Stimulated activated CD8-positive, alpha-beta memory T cell treated with anti-CD3 and anti-CD28 coated beads, Interleukin-4, amount 100 ng/mL, for 1 hour (primary cell): ENCODE results near the gene IL10RB.
"Not testable (repeated sequence)": the region's sequence is repeated elsewhere in the genome, so short reads cannot be mapped to it uniquely, and the experiment has no call there.

ENCODE experiments used
- DNase-seq, 2 donors: peaks; one replicate each; pipeline ENCODE4 v3.0.0-alpha.2; 2020; ENCODE audit warnings: low read depth in 2 of 2, low spot score in 1 of 2

IL10RB gene

DNA sequence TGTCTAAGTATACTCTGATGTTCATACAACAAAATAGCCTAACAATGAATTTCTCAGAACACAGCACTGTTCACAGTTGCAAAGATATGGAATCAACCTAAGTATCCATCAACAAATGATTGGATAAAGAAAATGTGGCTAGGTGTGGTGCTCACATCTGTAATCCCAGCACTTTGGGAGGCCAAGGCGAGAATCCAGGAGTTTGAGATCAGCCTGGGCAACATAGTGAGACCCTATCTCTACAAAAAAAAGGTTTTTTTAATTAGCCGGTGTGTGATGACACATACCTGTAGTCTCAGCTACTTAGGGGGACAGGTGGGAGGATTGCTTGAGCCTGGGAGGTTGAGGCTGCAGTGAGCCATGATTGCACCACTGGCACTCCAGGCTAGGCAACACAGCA lies 25.8 kb upstream of the IL10RB start:
- no peak for DNase-seq

DNA sequence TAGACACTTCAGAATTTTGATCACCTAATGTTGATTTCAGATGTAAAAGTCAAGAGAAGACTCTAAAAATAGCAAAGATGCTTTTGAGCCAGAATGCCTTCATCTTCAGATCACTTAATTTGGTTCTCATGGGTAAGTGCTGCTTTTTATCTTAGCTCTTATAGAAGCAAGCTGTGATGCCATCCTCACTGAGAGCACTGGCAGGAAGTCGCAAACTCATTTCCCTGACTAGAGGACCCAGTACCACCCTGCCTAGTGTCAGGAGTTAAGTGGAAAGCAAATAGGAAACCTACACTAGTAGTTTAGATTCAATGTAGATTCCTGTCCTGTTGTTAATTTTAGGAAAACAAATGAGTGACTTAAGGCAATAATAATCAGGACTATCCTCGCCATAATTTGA lies 24.3 kb upstream of the IL10RB start:
- DNase-seq, result no peak

DNA sequence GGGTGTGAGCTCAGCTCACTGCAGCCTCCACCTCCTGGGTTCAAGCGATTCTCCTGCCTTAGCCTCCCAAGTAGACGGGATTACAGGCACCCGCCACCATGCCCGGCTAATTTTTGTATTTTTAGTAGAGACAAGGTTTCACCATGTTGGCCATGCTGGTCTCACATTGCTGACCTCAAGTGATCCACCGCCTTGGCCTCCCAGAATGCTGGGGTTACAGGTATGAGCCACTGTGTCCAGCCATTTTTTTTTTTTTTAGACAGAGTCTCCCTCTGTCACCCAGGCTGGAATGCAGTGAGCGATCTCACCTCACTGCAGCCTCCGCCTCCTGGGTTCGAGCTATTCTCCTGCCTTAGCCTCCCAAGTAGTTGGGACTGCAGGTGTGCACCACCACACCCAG lies 23.3 kb upstream of the IL10RB start:
- DNase-seq, result not testable (repeated sequence)

DNA sequence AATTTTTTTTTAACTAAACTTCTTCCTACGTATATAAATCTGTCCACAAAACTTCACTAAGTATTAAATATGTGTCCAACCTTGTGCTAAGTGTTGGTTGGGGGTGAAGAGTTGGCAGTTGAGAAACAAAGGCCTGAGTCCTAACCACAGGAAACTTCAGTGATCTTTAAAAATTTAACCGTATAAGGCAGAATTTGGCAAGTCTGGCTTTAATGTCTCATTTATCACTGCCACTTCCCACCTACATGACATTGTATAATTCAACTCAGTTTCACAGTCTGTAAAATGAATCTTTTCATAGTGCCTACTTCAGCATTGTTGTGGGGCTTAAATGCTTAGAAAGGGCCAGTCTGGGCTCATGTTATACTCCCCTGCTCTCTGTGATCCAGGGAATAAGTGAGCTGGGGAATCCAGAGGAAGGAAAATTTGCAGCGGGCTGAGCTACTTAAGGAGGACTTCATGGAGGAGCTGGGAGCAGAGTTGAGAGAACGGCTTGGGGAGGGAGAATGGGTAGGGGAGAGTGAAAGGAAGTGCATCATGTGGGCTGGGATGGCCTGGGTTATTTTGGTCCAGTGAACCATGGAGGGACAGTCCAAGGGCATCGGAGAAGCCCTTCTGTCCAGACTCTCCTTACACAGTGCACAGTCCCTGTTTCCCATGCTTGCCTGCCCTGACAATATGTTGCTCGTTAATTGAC lies 21.9 kb upstream of the IL10RB start:
- DNase-seq, result no peak

DNA sequence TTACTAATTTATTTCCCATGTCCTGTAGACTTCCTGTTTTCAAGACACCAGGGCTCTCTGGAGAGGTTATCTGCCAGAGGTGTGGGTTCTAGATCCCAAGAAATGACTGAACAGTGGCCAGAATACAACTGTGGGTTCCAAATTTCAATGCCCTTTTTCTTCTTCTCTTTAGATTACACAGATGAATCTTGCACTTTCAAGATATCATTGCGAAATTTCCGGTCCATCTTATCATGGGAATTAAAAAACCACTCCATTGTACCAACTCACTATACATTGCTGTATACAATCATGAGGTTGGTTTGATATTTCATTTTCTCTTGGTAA lies 21.4 kb upstream of the IL10RB start:
- DNase-seq, result no peak

DNA sequence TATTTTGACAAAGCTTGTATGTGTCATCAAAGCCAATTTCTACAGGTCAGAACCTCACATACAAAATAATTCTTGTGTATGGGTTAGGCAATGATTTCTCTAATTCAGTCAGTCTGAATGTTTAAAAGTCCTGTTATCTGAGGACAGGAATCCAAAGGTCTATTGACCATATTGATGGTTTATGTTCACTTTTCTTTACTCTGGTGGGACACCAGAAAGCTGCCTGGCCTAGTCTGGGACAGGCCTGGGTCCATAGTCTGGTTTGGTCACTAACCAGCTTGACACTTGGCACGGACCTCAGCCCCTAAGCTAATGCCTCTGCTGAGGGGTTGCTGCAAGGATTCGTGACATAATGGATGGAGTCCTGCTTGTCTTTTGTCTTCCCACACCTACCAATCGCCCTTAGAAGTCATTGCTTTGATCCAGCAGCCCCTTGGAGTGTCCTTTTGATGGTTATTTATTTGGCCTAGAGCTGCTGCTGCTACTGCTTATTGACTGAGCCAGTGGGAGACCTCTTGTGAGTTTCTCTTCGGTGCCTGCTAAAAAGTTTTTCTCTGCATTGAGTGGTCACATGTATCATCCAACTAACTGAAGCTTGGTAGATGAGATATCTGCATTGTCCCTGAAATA lies 20.8 kb upstream of the IL10RB start:
- DNase-seq, result no peak

DNA sequence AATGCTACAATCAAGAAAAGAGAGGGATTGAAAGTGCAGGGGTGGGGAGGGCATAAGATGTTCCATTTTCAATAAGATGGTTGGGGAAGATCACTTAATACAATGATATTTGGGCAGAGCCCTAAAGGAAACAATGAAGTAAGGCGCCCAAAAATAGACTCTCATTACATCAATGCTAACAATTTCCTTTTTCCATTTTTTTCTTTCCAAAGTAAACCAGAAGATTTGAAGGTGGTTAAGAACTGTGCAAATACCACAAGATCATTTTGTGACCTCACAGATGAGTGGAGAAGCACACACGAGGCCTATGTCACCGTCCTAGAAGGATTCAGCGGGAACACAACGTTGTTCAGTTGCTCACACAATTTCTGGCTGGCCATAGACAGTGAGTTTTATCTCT lies 19.7 kb upstream of the IL10RB start:
- DNase-seq, result no peak

DNA sequence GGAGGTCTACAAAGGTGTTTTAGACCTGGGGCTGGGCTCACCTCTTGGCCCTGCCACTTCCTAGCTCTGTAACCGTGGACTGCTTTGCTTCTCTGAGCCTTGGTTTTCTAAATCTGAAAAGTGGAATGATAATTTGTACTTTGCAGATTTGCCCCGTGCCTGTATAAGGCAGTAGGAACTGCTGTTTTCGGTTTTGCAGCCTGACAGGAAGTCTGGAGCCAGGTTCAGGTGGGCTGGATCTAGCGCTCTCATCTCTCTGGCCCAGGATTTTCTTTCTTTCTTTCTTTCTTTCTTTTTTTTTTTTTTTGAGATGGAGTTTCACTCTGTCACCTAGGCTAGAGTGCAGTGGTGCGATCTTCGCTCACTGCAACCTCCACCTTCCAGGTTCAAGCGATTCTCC lies 19.2 kb upstream of the IL10RB start:
- DNase-seq, result no peak

DNA sequence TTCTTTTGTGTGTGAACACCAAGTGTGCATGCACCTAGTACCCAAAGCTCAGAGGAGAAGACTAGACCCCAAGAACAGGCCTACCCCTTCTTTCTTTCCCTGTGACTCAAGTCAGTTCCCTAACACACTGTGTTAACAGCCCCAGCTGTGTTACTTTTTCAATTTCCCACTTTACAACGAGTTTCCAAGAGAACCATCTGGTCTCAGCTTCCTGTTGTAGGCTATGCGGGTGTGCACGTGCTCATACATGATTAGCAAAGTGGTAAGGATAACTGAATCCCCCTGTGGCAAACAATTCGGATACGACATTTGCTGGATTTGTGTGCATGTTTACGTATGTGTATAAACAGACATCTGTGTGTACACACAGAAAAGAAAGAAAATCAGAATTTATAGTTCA lies 18.6 kb upstream of the IL10RB start:
- no peak for DNase-seq

DNA sequence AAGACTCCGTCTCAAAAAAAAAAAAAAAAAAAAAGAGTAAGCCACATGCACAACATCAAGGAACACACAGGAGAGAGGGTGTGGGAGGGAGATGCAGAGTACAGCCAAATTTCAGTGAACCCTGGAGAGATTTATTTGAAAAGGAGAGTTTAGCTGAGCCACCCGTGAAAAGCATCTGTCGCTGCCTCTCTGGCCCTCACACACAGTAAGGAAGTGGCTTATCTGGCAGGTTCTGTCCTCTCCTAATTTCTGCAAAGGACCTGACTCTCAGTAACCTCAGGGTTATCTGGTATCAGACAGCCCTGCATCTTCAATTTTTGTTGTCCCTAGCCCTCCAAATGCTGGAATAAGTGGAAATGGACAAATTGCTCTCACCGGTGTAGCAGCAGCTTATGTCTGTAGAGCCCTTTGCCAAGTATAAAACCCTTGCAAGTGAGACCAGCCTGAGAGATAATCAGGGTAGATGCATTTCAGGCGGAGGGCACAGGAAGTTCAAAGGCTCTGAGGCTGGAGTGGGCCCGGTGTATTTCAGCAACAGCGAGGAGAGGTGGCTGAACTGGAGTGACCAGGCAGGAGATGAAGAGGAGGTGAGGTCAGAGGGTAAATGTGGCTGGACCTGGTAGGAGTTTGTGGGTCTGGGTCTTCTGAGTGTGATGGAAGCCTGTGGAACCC lies 16.7 kb upstream of the IL10RB start:
- DNase-seq, result no peak

DNA sequence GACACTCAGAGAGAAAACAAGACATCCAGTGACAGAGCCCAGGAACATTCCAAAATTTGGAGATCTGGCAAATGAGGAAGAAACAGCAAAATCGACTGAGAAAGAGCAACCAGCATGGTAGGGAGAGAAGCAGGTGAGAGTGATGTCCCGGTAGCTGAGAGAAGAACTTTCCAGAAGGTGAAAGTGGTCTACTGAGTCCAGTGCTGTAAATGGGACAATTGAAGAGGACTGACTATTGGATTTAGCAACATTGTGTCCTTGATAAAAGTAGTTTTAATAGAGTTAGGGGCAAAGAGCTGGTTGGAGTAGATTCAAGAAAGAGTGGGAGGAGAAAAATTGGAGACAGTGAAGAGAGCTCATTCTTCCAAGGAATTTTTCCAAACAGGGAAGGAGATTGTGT lies 15.0 kb upstream of the IL10RB start:
- DNase-seq, result no peak

DNA sequence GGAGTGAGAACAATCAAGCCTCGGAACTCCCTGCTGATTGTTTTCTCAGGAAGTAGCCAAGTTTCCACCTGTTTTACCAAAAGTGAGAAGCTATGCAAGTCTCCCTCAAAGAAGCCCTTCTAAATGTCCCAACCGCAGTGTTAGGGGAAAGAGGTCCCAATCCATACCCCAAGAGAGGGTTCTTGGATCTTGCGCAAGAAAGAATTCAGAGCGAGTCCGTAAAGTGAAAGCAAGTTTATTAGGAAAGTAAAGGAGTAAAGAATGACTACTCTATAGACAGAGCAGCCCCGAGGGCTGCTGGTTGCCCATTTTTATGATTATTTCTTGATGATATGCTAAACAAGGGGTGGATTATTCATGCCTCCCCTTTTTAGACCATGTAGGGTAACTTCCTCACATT lies 12.8 kb upstream of the IL10RB start:
- DNase-seq, result not testable (repeated sequence)

DNA sequence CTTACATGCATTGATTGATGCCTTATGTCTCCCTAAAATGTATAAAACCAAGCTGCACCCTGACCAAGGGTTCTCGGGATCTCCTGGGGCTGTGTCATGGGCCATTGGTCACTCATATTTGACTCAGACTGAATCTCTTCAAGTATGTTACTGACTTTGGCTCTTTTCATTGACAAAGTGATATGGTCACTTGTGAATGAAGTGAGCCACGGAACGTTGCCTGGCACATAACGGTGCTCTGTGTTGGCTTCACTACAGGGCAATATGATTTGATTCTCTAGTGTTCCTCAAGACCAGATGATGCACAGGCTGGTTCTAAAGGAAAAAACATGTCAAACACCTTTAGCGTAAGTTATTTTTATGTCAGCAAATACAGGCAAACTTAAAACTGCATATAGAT lies 11.4 kb upstream of the IL10RB start:
- no peak for DNase-seq

DNA sequence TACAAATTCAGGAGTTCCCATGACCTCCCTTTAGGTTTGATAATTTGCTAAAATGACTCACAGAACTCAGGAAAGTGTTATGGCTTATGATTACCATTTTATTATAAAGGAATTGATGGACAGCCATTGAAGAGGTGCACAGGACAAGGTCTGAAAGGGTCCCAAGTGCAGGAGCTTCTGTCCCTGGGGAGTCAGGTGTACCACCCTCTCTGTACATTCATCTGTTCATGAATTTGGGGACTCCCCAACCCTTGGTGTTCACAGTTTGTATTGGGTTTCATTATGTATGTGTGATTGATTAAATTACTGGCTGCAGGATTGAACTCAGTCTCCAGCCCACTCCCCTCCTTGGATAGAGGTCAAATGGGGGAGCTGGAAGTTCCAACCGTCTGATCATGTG lies 10.8 kb upstream of the IL10RB start:
- no peak for DNase-seq

DNA sequence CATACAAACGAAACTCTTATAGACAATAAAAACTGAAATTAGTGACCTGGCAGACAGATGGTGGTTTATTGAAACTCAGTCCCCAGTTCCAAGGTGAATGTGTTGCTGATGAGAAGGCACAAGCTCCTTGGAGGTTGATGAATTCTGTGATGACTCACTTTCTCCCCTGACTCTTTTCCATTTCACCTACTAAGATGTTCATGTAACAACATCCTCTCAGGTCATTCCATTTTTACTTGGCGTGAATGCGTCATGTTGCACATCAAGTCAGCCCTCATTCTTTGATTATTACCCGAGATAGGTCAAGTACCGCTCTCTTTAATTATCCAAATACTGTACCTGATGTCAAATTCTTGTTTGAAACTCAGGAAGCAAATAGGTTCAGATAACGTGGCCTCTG lies 10.1 kb upstream of the IL10RB start:
- DNase-seq, result no peak

DNA sequence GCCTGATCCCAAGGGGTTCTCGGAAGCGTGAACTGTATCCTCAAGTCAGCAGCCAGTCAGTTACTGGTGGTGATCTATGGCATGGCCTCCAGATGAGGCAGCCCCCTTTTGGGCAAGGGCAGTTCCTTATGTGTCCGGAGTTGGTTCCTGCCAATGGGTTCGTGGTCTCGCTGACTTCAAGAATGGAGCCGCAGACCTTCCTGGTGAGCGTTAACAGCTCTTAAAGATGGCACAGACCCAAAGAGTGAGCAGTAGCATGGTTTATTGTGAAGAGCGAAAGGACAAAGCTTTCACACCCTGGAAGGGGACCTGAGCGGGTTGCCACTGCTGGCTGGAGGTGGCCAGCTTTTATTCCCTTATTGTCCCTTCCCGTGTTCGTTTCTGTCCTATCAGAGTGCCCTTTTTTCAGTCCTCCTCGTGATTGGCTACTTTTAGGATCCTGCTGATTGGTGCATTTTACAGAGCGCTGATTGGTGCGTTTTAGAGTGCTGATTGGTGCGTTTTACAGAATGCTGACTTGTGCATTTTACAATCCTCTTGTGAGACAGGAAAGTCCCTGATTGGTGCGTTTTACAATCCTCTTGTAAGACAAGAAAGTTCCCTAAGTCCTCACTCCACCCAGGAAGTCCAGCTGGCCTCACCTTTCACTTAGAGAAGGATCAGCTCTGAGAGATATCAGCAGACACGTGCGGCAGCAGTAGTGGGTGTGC lies 8.9 kb upstream of the IL10RB start:
- DNase-seq, result no peak

DNA sequence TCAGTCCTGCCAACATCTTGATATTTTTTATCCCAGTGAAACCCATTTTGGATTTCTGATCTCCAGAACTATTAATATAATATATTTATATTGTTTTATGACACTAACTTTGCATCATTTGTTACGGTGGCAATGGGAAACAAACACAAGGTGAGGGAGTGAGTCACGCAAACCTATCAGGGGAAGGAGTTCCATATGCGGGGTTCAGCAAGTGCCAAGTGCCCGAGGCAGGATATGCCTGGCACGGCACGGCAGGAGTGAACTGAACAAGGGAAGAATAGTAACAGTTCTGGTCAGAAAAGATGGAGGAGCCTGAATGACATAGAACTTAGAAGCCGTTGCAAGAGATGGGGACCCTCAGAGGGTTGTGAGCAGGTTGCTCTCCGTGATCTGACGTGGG lies 7.7 kb upstream of the IL10RB start:
- DNase-seq, result no peak

DNA sequence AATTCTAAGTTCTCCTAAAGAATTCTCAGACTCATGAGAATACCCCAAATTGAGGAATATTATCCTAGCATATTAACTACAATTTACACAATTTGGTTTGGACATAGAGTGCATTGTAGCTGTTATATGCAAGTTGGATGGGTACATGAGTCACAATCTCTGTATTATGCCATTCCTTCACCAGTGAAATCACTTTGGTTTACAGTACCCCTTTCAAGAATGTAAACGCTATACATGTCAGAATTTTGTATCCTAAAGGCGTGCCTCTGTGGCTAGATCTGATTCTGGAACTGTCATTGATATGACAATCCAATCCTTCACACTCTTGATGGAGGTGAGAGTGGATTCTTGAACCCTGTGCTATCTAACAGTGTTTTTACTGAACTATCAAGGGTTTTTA lies 6.7 kb upstream of the IL10RB start:
- no peak for DNase-seq

DNA sequence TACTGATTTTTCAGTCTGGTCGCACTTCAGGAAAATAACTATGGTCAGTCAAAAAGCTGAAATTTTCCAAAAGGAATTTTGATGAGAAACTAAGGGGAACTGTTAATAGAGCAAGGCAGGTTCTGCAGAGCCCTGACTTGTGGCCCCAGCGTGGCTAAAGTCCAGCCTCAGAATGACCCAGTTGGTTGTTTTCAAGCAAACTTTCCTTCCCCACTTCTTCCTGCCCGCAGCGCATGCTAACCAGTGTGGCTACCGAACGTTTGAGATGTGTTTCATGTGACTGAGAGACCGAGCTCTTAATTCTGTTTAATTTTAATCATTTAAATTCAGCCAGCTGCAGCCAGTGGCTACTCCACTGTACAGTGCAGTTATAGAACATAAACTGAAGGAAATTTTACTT lies 6.2 kb upstream of the IL10RB start:
- no peak for DNase-seq

DNA sequence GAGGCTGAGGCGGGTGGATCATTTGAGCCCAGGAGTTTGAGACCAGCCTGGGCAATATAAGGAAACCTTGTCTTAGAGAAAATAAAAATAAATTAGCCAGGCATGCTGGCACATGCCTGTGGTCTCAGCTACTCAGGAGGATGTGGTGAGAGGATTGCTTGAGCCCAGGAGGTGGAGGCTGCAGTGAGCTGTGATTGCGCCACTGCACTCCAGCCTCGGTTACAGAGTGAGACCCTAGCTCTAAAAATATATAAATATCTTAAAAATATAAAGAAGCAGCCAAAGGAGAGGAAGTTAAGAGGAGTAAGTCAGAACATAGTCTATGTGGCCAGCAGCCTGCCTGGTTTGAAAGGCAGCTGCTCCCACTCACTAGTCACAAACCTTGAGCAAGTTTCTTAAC lies 4.5 kb upstream of the IL10RB start:
- DNase-seq, result no peak

DNA sequence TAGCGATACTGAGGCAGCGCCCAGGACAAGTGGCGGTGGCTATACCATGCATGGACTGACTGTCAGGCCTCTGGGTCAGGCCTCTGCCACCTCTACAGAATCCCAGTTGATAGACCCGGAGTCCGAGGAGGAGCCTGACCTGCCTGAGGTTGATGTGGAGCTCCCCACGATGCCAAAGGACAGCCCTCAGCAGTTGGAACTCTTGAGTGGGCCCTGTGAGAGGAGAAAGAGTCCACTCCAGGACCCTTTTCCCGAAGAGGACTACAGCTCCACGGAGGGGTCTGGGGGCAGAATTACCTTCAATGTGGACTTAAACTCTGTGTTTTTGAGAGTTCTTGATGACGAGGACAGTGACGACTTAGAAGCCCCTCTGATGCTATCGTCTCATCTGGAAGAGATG lies 3.2 kb upstream of the IL10RB start:
- no peak for DNase-seq

DNA sequence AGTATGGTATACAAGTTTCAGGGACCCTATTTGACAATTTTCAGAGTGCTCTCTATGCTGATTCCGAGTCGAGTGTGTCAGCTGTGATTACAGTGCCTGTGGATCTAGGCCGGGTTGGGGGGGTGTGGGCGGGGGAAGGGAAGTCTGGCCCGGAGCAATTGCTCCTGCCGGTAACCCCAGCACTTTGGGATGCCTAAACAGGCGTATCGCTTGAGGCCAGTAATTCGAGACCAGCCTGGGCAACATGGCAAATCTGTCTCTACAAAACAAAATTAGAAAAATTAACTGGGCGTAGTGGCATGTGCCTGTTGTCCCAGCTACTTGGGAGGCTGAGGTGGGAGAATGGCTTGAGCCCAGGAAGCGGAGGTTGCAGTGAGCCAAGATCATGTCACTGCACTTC lies 1.6 kb upstream of the IL10RB start:
- DNase-seq, result no peak
